D721Med (cell line): Measurements from ENCODE around the gene CANT1.
A peak's percentile ranks its signal among the peaks of the same experiment; 100 is the strongest.

Experiments used
- DNase-seq: peaks from one replicate; pipeline ENCODE4 v3.0.0; 2011; ENCODE audit warnings: low spot score; ENCODE audit not compliant: insufficient read length
- FAIRE-seq: peaks from 2 replicates; lab custom pipeline; 2011; peaks lifted over from hg19 to GRCh38; lab: Jason Lieb, UNC
- CTCF ChIP-seq: IDR thresholded peaks from 2 replicates; pipeline ENCODE4 v1.5.1; 2012; ENCODE audit warnings: mild to moderate bottlenecking, control low read depth; ENCODE audit not compliant: insufficient read depth; ENCODE audit errors: missing control alignments

Gene CANT1

GRCh38 chr17:79043191-79043930 is 33.8 kb upstream of the CANT1 start:
- FAIRE-seq (no peak), DNase-seq (no peak)
- no peak for TF ChIP-seq CTCF

GRCh38 chr17:79042421-79043190 is 33.0 kb upstream of the CANT1 start:
- TF ChIP-seq CTCF, result peak; percentile 97
- DNase-seq, result peak; percentile 90
- no peak for FAIRE-seq

- no peak for TF ChIP-seq CTCF
- FAIRE-seq (no peak), DNase-seq (no peak)
Observed at GRCh38 chr17:79041723-79042420, 32.3 kb upstream of the CANT1 start.

- no peak for TF ChIP-seq CTCF
- FAIRE-seq (no peak), DNase-seq (no peak)
Observed at GRCh38 chr17:79041041-79041570, 31.5 kb upstream of the CANT1 start.

GRCh38 chr17:79039886-79040285 is 30.3 kb upstream of the CANT1 start:
- TF ChIP-seq CTCF, result no peak
- no peak for DNase-seq
- no peak for FAIRE-seq

GRCh38 chr17:79039171-79039570 is 29.6 kb upstream of the CANT1 start:
- no peak for FAIRE-seq
- DNase-seq, result no peak
- no peak for TF ChIP-seq CTCF
